ENCODE results near the gene PIM3.

PIM3 gene

GRCh38 chr22:49955581-49956417 lies 4.8 kb upstream of the PIM3 start:
- H3K4me3 ChIP-seq (ENCODE audit: low read length): no peak overlapping the region
- no peak overlapping the region for H3K27ac ChIP-seq (ENCODE audit: low read depth, low read length)
- no peaks in the 10 kb centered on the region for H3K36me3 ChIP-seq (ENCODE audit: control insufficient read depth, insufficient read depth, low read length)
- no peaks in the 10 kb centered on the region for H3K27me3 ChIP-seq (ENCODE audit: control insufficient read depth, insufficient read depth, low read length)
- H3K4me1 ChIP-seq (ENCODE audit: control insufficient read depth, insufficient read depth, low read length): no peaks in the 10 kb centered on the region
- no peak overlapping the region for H3K9ac ChIP-seq (ENCODE audit: low read length)

- H3K9ac ChIP-seq (ENCODE audit: low read length): no peak overlapping the region
- H3K27me3 ChIP-seq (ENCODE audit: control insufficient read depth, insufficient read depth, low read length): no peaks in the 10 kb centered on the region
- no peaks in the 10 kb centered on the region for H3K36me3 ChIP-seq (ENCODE audit: control insufficient read depth, insufficient read depth, low read length)
- H3K27ac ChIP-seq (ENCODE audit: low read depth, low read length): no peak overlapping the region
- no peaks in the 10 kb centered on the region for H3K4me1 ChIP-seq (ENCODE audit: control insufficient read depth, insufficient read depth, low read length)
- H3K4me3 ChIP-seq (ENCODE audit: low read length): no peak overlapping the region
Observed at GRCh38 chr22:49956418-49956770, 4.2 kb upstream of the PIM3 start.

GRCh38 chr22:49956914-49957825 lies 3.4 kb upstream of the PIM3 start:
- Histone ChIP-seq H3K9ac (ENCODE audit: low read length) (no peak overlapping the region), H3K4me1 (ENCODE audit: control insufficient read depth, insufficient read depth, low read length) (no peaks in the 10 kb centered on the region), H3K27ac (ENCODE audit: low read depth, low read length) (no peak overlapping the region), H3K4me3 (ENCODE audit: low read length) (no peak overlapping the region), H3K27me3 (ENCODE audit: control insufficient read depth, insufficient read depth, low read length) (no peaks in the 10 kb centered on the region), H3K36me3 (ENCODE audit: control insufficient read depth, insufficient read depth, low read length) (no peaks in the 10 kb centered on the region)

- no peak overlapping the region for H3K9ac ChIP-seq (ENCODE audit: low read length)
- H3K4me1 ChIP-seq (ENCODE audit: control insufficient read depth, insufficient read depth, low read length): peaks cover 5% of the 10 kb centered on the region
- H3K27me3 ChIP-seq (ENCODE audit: control insufficient read depth, insufficient read depth, low read length): no peaks in the 10 kb centered on the region
- H3K27ac ChIP-seq (ENCODE audit: low read depth, low read length): no peak overlapping the region
- no peak overlapping the region for H3K4me3 ChIP-seq (ENCODE audit: low read length)
- peaks cover 2% of the 10 kb centered on the region for H3K36me3 ChIP-seq (ENCODE audit: control insufficient read depth, insufficient read depth, low read length)
Observed at GRCh38 chr22:49957826-49958365, 2.7 kb upstream of the PIM3 start.

- peaks cover 6% of the 10 kb centered on the region for H3K36me3 ChIP-seq (ENCODE audit: control insufficient read depth, insufficient read depth, low read length)
- peaks cover 8% of the 10 kb centered on the region for H3K4me1 ChIP-seq (ENCODE audit: control insufficient read depth, insufficient read depth, low read length)
- no peak overlapping the region for H3K27ac ChIP-seq (ENCODE audit: low read depth, low read length)
- H3K4me3 ChIP-seq (ENCODE audit: low read length): no peak overlapping the region
- H3K9ac ChIP-seq (ENCODE audit: low read length): no peak overlapping the region
- H3K27me3 ChIP-seq (ENCODE audit: control insufficient read depth, insufficient read depth, low read length): no peaks in the 10 kb centered on the region
Observed at GRCh38 chr22:49958366-49958921, 2.1 kb upstream of the PIM3 start.

- H3K4me3 ChIP-seq (ENCODE audit: low read length): peak overlapping the region; percentile 86
- peaks cover 9% of the 10 kb centered on the region for H3K36me3 ChIP-seq (ENCODE audit: control insufficient read depth, insufficient read depth, low read length)
- no peaks in the 10 kb centered on the region for H3K27me3 ChIP-seq (ENCODE audit: control insufficient read depth, insufficient read depth, low read length)
- peak overlapping the region; percentile 71 for H3K9ac ChIP-seq (ENCODE audit: low read length)
- H3K4me1 ChIP-seq (ENCODE audit: control insufficient read depth, insufficient read depth, low read length): peaks cover 12% of the 10 kb centered on the region
- no peak overlapping the region for H3K27ac ChIP-seq (ENCODE audit: low read depth, low read length)
Observed at GRCh38 chr22:49958931-49959781, 1.4 kb upstream of the PIM3 start.

GRCh38 chr22:49959782-49960158 lies 802 bp upstream of the PIM3 start:
- peak overlapping the region; percentile 71 for H3K9ac ChIP-seq (ENCODE audit: low read length)
- H3K36me3 ChIP-seq (ENCODE audit: control insufficient read depth, insufficient read depth, low read length): peaks cover 9% of the 10 kb centered on the region
- H3K4me1 ChIP-seq (ENCODE audit: control insufficient read depth, insufficient read depth, low read length): peaks cover 12% of the 10 kb centered on the region
- no peaks in the 10 kb centered on the region for H3K27me3 ChIP-seq (ENCODE audit: control insufficient read depth, insufficient read depth, low read length)
- H3K27ac ChIP-seq (ENCODE audit: low read depth, low read length): peak overlapping the region; percentile 83
- H3K4me3 ChIP-seq (ENCODE audit: low read length): peak overlapping the region; percentile 86

GRCh38 chr22:49961005-49961600 lies 531 bp downstream of the PIM3 start:
- Histone ChIP-seq H3K36me3 (ENCODE audit: control insufficient read depth, insufficient read depth, low read length) (peaks cover 9% of the 10 kb centered on the region), H3K4me3 (ENCODE audit: low read length) (peak overlapping the region; percentile 86), H3K27me3 (ENCODE audit: control insufficient read depth, insufficient read depth, low read length) (no peaks in the 10 kb centered on the region), H3K9ac (ENCODE audit: low read length) (peak overlapping the region; percentile 87), H3K4me1 (ENCODE audit: control insufficient read depth, insufficient read depth, low read length) (peaks cover 12% of the 10 kb centered on the region), H3K27ac (ENCODE audit: low read depth, low read length) (peak overlapping the region; percentile 73)

- H3K4me3 ChIP-seq (ENCODE audit: low read length): peak overlapping the region; percentile 86
- H3K4me1 ChIP-seq (ENCODE audit: control insufficient read depth, insufficient read depth, low read length): peaks cover 12% of the 10 kb centered on the region
- no peaks in the 10 kb centered on the region for H3K27me3 ChIP-seq (ENCODE audit: control insufficient read depth, insufficient read depth, low read length)
- H3K36me3 ChIP-seq (ENCODE audit: control insufficient read depth, insufficient read depth, low read length): peaks cover 9% of the 10 kb centered on the region
- peak overlapping the region; percentile 87 for H3K9ac ChIP-seq (ENCODE audit: low read length)
- H3K27ac ChIP-seq (ENCODE audit: low read depth, low read length): peak overlapping the region; percentile 73
Observed at GRCh38 chr22:49961601-49962011, 1.0 kb downstream of the PIM3 start.

GRCh38 chr22:49962012-49962750 lies 1.6 kb downstream of the PIM3 start:
- peak overlapping the region; percentile 86 for H3K4me3 ChIP-seq (ENCODE audit: low read length)
- peaks cover 9% of the 10 kb centered on the region for H3K36me3 ChIP-seq (ENCODE audit: control insufficient read depth, insufficient read depth, low read length)
- peak overlapping the region; percentile 73 for H3K27ac ChIP-seq (ENCODE audit: low read depth, low read length)
- H3K4me1 ChIP-seq (ENCODE audit: control insufficient read depth, insufficient read depth, low read length): peaks cover 16% of the 10 kb centered on the region
- peak overlapping the region; percentile 87 for H3K9ac ChIP-seq (ENCODE audit: low read length)
- H3K27me3 ChIP-seq (ENCODE audit: control insufficient read depth, insufficient read depth, low read length): no peaks in the 10 kb centered on the region
